AG04450 (cell line): Measurements from ENCODE around the gene STK4. TPM values are rescaled to one million over a fixed set of nuclear protein-coding genes. Genes with fewer than 3 reads are reported as not detected.

Source experiments
- CTCF ChIA-PET: fragments of 300-600, 350-600 bp; formaldehyde crosslinking; extraction: SDS; loops from one replicate; lab custom pipeline; 2022; ENCODE audit warnings: antibody characterized with exemption, inconsistent platforms; lab: Charles Lee
- POLR2A ChIA-PET: fragments of 350-600 bp; formaldehyde crosslinking; extraction: SDS; loops from one replicate; lab custom pipeline; 2021; ENCODE audit warnings: antibody characterized with exemption, inconsistent platforms; lab: Yijun Ruan, JAX
- DNase-seq: peaks from one replicate; pipeline ENCODE4 v3.0.0-alpha.2; 2011; ENCODE audit warnings: low read depth, low spot score
- H3K27ac ChIP-seq: one replicate; pipeline ENCODE4 v1.5.1; 2012; ENCODE audit warnings: low read depth, low read length, control low read depth
- H3K27me3 ChIP-seq: one replicate; pipeline ENCODE4 v1.6.0; 2012; ENCODE audit warnings: low read length; ENCODE audit not compliant: control insufficient read depth, insufficient read depth
- H3K4me3 ChIP-seq: 2 replicates; pipeline ENCODE4 v1.5.1; 2011; ENCODE audit warnings: mild to moderate bottlenecking, low read depth, low read length, control low read depth
- H3K9me3 ChIP-seq: 2 replicates; pipeline ENCODE4 v1.5.1; 2012; ENCODE audit warnings: low read length; ENCODE audit not compliant: control insufficient read depth, insufficient read depth
- polyA plus RNA-seq: library from polyadenylated mRNA; depleted of rRNA; stranded (reverse); fragments of >200 nt; gene quantifications from 2 replicates; pipeline ENCODE4 v1.2.3, GENCODE V29; 2011
- TF ChIP-seq, protein P1 (sequence below): IDR thresholded peaks from 2 replicates; pipeline ENCODE4 v1.5.1; 2011; ENCODE audit warnings: low read depth, low read length, control low read depth, inconsistent platforms

Gene STK4
- polyA plus RNA-seq, 1 experiment: 25.1 TPM

GRCh38 chr20:44990425-44990824 lies 24.1 kb downstream of the STK4 start:
- no peak for DNase-seq
- H3K27ac ChIP-seq: no peak overlapping the region
- H3K9me3 ChIP-seq: no peaks in the 10 kb centered on the region
- TF ChIP-seq, protein P1, sequence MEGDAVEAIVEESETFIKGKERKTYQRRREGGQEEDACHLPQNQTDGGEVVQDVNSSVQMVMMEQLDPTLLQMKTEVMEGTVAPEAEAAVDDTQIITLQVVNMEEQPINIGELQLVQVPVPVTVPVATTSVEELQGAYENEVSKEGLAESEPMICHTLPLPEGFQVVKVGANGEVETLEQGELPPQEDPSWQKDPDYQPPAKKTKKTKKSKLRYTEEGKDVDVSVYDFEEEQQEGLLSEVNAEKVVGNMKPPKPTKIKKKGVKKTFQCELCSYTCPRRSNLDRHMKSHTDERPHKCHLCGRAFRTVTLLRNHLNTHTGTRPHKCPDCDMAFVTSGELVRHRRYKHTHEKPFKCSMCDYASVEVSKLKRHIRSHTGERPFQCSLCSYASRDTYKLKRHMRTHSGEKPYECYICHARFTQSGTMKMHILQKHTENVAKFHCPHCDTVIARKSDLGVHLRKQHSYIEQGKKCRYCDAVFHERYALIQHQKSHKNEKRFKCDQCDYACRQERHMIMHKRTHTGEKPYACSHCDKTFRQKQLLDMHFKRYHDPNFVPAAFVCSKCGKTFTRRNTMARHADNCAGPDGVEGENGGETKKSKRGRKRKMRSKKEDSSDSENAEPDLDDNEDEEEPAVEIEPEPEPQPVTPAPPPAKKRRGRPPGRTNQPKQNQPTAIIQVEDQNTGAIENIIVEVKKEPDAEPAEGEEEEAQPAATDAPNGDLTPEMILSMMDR: no peak
- ChIA-PET CTCF (interaction anchor here (0.6 to 1.7 kb wide), 2 partner anchors 20 to 608 kb away, joined by 3 to 5 read pairs; no protein-coding TSS in a partner anchor), POLR2A (no interaction called here)
- H3K27me3 ChIP-seq: no peaks in the 10 kb centered on the region
- no peak overlapping the region for H3K4me3 ChIP-seq

- TF ChIP-seq, protein P1: no peak
- ChIA-PET POLR2A (no interaction called here), CTCF (interaction anchor here (0.6 kb wide), 1 partner anchor 609 kb away, joined by 3 read pairs; no protein-coding TSS in a partner anchor)
- H3K9me3 ChIP-seq: no peaks in the 10 kb centered on the region
- no peak for DNase-seq
- H3K27me3 ChIP-seq: no peaks in the 10 kb centered on the region
- H3K4me3 ChIP-seq: no peak overlapping the region
- no peak overlapping the region for H3K27ac ChIP-seq
Observed at GRCh38 chr20:44990957-44991356, 24.6 kb downstream of the STK4 start.

DNA sequence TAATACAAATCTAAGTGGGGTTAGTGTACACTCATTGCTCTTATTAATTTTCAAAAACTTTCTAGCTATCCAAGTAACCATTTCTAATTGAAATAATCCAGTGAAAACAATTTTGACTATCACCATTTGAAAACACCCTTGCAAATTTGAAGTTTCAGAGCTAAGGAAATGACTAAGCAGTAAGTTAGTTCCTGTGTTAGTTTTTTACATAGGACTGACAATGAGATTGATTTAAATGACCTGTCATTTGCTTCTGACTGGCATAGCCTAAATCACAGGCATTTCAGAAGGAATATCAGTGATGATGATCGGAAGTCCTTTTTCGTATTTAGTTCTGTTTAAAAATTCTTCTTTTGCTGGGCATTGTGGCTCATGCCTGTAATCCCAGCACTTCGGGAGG lies 27.0 kb downstream of the STK4 start:
- TF ChIP-seq, protein P1: no peak
- no peaks in the 10 kb centered on the region for H3K27me3 ChIP-seq
- H3K27ac ChIP-seq: no peak overlapping the region
- no peak for DNase-seq
- no peaks in the 10 kb centered on the region for H3K9me3 ChIP-seq
- CTCF ChIA-PET: interaction anchor here (0.7 to 3.0 kb wide), 6 partner anchors 13 to 778 kb away, joined by 3 to 13 read pairs (median 4); no protein-coding TSS in a partner anchor
- H3K4me3 ChIP-seq: no peak overlapping the region
- POLR2A ChIA-PET: no interaction called here

DNA sequence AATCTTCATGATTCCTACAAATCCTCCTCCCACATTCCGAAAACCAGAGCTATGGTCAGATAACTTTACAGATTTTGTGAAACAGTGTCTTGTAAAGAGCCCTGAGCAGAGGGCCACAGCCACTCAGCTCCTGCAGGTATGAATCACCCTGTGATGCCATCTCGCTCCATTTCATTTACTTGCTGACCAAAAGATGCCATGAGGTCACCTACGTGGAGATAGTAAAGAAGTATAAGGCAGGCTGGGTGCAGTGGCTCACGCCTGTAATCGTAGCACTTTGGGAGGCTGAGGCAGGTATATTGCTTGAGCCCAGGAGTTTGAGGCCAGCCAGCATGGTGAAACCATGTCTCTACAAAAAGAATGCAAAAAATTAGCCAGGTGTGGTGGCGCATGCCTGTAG lies 30.9 kb downstream of the STK4 start:
- POLR2A ChIA-PET: no interaction called here

GRCh38 chr20:44997668-44998067 lies 31.4 kb downstream of the STK4 start:
- H3K4me3 ChIP-seq: no peak overlapping the region
- no peaks in the 10 kb centered on the region for H3K27me3 ChIP-seq
- no peak for DNase-seq
- H3K27ac ChIP-seq: no peak overlapping the region
- no peaks in the 10 kb centered on the region for H3K9me3 ChIP-seq
- CTCF ChIA-PET: interaction anchor here (1.5 to 3.2 kb wide), 4 partner anchors 14 to 99 kb away, joined by 5 to 10 read pairs (median 8); no protein-coding TSS in a partner anchor
- TF ChIP-seq, protein P1: no peak
- POLR2A ChIA-PET: no interaction called here

More for the DNA sequence above, 30.9 kb downstream of the STK4 start:
- Histone ChIP-seq H3K27ac (no peak overlapping the region), H3K4me3 (no peak overlapping the region), H3K27me3 (no peaks in the 10 kb centered on the region), H3K9me3 (no peaks in the 10 kb centered on the region)
- TF ChIP-seq, protein P1: no peak
- CTCF ChIA-PET: interaction anchor here (1.7 to 3.2 kb wide), 2 partner anchors 15 to 47 kb away, joined by 7 to 9 read pairs; no protein-coding TSS in a partner anchor
- DNase-seq: no peak
